GM06990 (cell line): Measurements from ENCODE around the gene RPL13.

Experiments
- DNase-seq: peaks from one replicate; pipeline ENCODE4 v3.0.0-alpha.2; 2011; ENCODE audit not compliant: insufficient read length; ENCODE audit errors: extremely low read depth
- H3K27me3 ChIP-seq: replicated peaks from 2 replicates; pipeline ENCODE4 v1.6.0; 2011; ENCODE audit warnings: low read length; ENCODE audit not compliant: control insufficient read depth, insufficient read depth
- H3K36me3 ChIP-seq: 2 replicates; pipeline ENCODE4 v1.5.1; 2011; ENCODE audit warnings: low read length; ENCODE audit not compliant: control insufficient read depth, insufficient read depth
- H3K4me3 ChIP-seq: replicated peaks from 2 replicates; pipeline ENCODE4 v1.5.1; 2011; ENCODE audit warnings: low read depth, mild to moderate bottlenecking, control low read depth, low read length
- TF ChIP-seq, protein P1 (sequence below): IDR thresholded peaks from 2 replicates; pipeline ENCODE4 v1.5.1; 2011; ENCODE audit warnings: low read length, control low read depth, mild to moderate bottlenecking, inconsistent platforms; ENCODE audit not compliant: insufficient read depth, poor library complexity, severe bottlenecking

RPL13 gene

DNA sequence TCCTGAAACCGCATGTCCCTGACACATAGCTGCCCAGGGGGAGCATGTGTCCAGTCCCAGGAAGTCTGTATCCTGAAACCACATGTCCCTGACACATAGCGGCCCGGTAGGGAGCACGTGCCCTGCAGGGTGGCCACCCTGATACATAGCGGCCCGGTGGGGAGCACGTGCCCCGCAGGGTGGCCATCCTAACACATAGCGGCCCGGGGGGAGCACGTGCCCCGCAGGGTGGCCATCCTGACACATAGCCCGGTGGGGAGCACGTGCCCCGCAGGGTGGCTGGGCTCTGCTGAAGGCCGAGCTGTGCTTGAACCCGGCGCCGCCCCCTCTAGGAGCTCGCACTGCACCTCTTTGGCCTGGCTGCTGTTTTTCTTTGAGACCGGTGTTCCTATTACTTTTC lies 18.7 kb upstream of the RPL13 start:
- TF ChIP-seq, protein P1, sequence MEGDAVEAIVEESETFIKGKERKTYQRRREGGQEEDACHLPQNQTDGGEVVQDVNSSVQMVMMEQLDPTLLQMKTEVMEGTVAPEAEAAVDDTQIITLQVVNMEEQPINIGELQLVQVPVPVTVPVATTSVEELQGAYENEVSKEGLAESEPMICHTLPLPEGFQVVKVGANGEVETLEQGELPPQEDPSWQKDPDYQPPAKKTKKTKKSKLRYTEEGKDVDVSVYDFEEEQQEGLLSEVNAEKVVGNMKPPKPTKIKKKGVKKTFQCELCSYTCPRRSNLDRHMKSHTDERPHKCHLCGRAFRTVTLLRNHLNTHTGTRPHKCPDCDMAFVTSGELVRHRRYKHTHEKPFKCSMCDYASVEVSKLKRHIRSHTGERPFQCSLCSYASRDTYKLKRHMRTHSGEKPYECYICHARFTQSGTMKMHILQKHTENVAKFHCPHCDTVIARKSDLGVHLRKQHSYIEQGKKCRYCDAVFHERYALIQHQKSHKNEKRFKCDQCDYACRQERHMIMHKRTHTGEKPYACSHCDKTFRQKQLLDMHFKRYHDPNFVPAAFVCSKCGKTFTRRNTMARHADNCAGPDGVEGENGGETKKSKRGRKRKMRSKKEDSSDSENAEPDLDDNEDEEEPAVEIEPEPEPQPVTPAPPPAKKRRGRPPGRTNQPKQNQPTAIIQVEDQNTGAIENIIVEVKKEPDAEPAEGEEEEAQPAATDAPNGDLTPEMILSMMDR = no peak
- H3K27me3 ChIP-seq = no peaks in the 10 kb centered on the region

DNA sequence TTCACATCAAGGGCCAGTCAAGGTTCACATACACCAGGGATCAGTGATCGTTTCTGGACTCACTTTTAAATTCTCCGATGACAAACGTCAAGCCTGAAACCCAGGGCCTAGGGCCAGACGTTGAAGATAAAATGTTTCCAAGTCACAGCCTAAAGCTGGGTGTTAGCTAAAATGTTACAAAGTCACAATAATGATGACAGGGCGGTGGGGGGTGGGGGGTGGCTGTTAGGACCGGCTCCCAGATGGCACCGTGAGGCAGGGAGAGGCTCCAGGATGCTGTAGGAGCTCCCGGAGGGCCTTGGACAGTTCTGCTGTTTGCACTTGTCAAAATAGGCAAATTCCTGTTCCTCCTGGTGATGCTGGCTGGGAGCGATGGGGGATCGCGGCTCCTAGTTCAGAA lies 16.4 kb upstream of the RPL13 start:
- Histone ChIP-seq H3K4me3 (no peak overlapping the region), H3K27me3 (no peaks in the 10 kb centered on the region), H3K36me3 (peaks cover 12% of the 10 kb centered on the region)
- no peak for DNase-seq
- TF ChIP-seq, protein P1 = no peak

More for the DNA sequence above, 18.7 kb upstream of the RPL13 start:
- H3K36me3 ChIP-seq = peaks cover 18% of the 10 kb centered on the region
- no peak for DNase-seq
- H3K4me3 ChIP-seq = no peak overlapping the region

DNA sequence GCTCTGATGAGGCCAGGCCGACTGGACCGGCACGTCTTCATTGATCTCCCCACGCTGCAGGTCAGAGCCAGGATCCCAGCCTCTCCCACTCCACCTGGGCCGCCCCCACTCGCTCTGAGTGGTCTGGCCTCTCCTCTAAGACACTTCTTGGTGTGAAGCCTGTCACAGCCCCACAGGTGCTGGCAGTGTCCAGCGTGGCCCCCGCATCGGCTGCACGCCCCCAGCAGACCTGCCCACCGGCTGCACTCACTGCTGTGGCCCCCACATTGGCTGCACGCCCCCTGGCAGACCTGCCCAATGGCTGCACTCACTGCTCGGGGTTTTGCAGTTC lies 15.8 kb upstream of the RPL13 start:
- Histone ChIP-seq H3K36me3 (peaks cover 15% of the 10 kb centered on the region), H3K4me3 (no peak overlapping the region), H3K27me3 (no peaks in the 10 kb centered on the region)
- no peak for DNase-seq
- TF ChIP-seq, protein P1 = no peak

DNA sequence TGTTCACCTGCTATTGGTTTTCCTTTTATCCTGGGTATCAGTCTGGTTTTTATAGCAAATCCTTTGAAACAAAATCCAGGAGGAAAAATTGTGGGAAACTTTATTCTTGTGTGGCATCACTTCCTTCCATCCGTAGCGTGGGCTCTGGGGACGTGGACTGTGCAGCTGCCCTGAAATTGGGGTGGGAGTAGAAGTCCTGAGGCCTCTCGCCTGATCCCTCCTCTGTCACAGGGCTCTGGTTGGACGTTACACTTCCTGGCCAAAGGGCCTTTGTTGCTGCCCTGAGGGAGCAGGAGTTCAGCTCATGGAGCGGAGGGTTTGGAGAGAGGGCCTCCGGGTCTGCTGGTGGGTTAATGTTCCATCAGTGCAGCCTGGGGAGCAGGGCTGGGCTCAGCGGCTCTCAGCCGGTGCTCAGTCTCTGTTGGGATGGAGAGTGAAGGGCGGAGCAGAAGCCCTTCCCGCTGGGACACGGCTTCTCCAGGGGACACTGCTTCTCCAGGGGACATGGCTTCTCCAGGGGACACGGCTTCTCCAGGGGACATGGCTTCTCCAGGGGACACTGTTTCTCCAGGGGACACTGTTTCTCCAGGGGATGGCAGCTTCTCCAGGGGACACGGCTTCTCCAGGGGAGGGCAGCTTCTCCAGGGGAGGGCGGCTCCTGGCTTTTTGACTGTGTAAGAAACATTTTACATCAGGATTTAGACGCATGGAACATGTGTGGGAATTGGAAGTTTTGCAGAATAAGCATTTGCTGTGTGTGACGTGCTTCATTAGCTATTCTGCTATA lies 15.2 kb upstream of the RPL13 start:
- Histone ChIP-seq H3K36me3 (peaks cover 15% of the 10 kb centered on the region), H3K4me3 (no peak overlapping the region), H3K27me3 (no peaks in the 10 kb centered on the region)
- TF ChIP-seq, protein P1 = no peak
- no peak for DNase-seq

DNA sequence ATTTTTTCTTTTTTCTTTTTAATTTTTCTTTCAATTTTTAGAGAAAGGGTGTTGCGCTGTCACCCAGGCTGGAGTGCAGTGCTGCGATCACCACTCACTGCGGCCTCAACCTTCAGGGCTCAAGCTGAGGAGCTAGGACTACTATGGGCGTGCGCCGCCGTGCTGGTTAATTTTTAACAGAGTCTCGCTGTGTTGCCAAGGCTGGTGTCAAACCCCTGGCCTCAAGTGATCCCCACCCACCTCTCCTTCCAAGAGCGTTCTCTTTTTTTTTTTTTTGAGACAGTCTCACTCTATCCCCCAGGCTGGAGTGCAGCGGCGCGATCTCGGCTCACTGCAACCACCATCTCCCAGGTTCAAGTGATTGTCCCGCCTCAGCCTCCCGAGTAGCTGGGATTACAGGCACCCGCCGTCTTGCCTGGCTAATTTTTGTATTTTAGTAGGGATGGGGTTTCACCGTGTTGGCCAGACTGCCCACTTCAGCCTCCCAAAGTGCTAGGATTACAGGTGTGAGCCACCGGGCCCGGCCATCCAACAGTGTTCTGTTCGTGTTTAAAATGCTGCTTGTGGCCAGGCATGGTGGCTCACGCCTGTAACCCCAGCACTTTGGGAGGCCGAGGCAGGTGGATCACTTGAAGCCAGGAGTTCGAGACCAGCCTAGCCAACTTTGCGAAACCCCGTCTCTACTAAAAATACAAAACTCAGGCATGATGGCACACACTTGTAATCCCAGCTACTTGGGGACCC lies 14.5 kb upstream of the RPL13 start:
- no peak for DNase-seq
- TF ChIP-seq, protein P1 = no peak

More for the DNA sequence above, 14.5 kb upstream of the RPL13 start:
- H3K36me3 ChIP-seq = peaks cover 15% of the 10 kb centered on the region
- no peak overlapping the region for H3K4me3 ChIP-seq
- H3K27me3 ChIP-seq = no peaks in the 10 kb centered on the region
